ENCODE measurements around the gene SLC9A2.

The SLC9A2 gene

GRCh38 chr2:102758439-102758838, 139.1 kb downstream of the SLC9A2 start:
- H3K4me3 ChIP-seq (replicated peaks; ENCODE audit: insufficient read depth, low read length), result no peak overlapping the region
- no peak for DNase-seq (ENCODE audit: low read depth in 1 of 2, low spot score in 1 of 2)
- H3K27ac ChIP-seq (replicated peaks), result no peak overlapping the region
- H3K27me3 ChIP-seq (ENCODE audit: insufficient read depth, poor library complexity, severe bottlenecking), result no peaks in the 10 kb centered on the region
- TF ChIP-seq POLR2AphosphoS5 (IDR thresholded peaks at IDR 0.05; ENCODE audit: low read depth), result no peak
- TF ChIP-seq SPI1 (IDR thresholded peaks at IDR 0.05; ENCODE audit: borderline replicate concordance, low read depth), result no peak
- TF ChIP-seq GABPA (IDR thresholded peaks at IDR 0.05; ENCODE audit: low read depth), result no peak
- TF ChIP-seq, protein P1, sequence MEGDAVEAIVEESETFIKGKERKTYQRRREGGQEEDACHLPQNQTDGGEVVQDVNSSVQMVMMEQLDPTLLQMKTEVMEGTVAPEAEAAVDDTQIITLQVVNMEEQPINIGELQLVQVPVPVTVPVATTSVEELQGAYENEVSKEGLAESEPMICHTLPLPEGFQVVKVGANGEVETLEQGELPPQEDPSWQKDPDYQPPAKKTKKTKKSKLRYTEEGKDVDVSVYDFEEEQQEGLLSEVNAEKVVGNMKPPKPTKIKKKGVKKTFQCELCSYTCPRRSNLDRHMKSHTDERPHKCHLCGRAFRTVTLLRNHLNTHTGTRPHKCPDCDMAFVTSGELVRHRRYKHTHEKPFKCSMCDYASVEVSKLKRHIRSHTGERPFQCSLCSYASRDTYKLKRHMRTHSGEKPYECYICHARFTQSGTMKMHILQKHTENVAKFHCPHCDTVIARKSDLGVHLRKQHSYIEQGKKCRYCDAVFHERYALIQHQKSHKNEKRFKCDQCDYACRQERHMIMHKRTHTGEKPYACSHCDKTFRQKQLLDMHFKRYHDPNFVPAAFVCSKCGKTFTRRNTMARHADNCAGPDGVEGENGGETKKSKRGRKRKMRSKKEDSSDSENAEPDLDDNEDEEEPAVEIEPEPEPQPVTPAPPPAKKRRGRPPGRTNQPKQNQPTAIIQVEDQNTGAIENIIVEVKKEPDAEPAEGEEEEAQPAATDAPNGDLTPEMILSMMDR (IDR thresholded peaks at IDR 0.05; ENCODE audit: insufficient read depth, low read length), result no peak
- TF ChIP-seq REST (IDR thresholded peaks at IDR 0.05; ENCODE audit: insufficient replicate concordance, low read depth), result no peak
